Activated CD4-positive, CD25-positive, alpha-beta regulatory T cell (primary cell): ENCODE measurements around the gene POLR2C.
"Not testable (repeated sequence)": the region's sequence is repeated elsewhere in the genome, so short reads cannot be mapped to it uniquely, and the experiment has no call there.

ENCODE experiments used
- DNase-seq, 4 experiments: peaks; one replicate each; lab custom pipeline; 2025; lab: John Stamatoyannopoulos, UW

The POLR2C gene

DNA sequence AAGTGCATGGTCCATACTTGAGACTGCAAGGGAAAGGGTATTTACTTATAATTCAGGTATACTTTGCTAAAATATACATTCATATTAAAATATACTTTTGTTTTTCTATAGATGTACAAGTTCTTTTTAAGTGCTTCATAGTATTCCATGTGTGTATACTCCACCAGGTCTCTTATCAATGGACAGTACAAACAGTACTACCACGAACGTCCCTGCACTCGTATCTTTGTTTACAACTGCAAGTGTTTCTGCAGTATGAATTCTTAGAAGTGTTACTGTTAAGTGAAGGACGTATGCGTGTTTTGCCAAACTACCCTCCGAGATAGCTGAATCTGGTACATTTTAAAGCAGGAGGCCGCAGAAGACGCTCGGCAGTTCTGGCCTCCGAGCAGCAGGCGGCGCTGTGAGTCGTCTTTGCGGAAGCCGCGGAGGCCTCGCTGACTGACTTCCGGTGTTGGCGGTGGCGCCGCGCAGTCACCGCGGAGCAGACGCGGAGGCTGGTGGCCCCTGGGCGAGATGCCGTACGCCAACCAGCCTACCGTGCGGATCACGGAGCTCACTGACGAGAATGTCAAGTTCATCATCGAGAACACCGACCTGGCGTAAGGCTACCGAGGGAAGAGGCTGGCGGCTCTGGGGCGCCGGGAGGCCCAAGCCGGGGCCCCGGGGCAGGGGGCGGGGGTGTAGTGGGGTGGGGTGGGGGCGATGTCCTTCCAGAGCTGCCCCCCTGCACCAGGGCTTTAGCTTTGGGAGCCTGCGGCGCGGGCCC lies at the start of gene POLR2C:
TSS of gene POLR2C (plus strand) at position 471 of the 769 bp plus-strand sequence. CDS start at position 517, 46 bp downstream.
- DNase-seq = peak; percentile 85 to 92 (median 89)

DNA sequence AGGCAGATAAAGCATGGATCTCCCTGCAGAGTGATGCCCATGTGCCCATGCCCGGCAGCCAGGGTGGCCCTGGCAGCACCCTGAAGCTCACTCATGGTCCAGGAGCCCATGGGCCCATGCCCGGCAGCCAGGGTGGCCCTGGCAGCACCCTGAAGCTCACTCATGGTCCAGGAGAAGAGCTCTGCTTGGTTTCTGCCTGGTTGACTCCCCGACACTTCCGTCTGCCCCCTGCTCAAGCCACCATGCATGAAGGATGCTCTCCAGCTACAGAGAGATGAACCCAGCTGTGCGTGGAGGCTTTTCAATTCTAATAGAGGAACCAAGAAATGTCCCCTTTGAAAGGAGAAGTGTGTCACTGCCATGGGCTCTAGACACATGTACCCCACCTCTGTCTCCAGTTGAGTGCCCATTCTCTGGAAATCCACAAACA lies 49.2 kb upstream of the POLR2C start:
- DNase-seq = no peak

DNA sequence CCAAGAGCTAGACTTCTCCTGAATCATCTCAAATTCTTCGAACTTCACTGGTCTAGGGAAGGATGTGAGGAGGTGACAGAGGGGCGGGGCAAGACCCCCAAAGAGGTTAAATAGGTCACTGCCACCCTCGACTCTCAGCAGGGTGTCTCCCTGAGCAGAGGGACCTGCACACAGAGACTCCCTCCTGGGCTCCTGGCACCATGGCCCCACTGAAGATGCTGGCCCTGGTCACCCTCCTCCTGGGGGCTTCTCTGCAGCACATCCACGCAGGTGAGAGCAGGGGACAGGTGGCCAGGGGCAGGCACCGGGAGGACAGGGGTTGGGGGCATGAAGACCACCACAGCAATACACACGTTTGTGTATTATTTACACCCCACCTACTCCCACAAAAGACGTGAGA lies 48.7 kb upstream of the POLR2C start:
- no peak for DNase-seq

DNA sequence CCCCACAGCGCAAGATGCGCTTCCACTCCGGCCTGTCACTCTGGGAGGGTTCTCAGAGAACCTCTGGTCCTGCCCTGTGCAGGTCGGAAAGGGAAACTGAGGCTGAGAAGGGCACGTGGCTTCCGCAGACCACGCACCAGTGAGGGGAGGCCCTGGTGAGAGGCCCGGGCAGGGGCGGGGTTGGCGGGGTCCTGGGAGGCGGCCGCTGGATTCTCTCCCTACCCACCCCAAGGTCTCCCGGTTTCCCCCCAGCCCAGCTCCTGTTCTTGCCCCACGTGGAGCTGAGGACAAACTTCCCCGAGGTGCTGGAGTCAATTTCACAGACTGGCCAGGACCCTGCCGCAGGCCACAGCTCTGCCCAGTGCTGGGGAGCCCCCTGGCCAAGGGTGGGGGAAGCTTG lies 46.4 kb upstream of the POLR2C start:
- DNase-seq = no peak

DNA sequence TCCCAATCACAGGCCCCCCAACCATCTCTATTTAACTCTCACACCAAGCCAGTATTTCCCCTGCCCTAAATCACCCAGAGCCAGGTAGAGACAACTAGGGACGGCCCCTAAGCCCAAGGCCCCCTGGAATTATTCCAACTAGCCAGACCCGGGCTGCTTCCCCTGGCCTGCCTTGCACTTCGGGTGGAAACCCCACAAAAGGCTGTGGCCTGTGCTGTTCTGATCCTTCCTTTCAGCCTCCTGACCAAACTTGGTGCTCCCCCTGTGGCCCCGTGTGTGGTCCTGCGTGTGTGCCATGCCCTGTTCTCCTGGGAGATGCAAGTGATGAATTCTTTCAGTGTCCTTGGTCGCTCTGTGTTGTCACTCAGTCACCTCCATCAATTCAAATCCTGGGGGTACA lies 43.0 kb upstream of the POLR2C start:
- no peak for DNase-seq

DNA sequence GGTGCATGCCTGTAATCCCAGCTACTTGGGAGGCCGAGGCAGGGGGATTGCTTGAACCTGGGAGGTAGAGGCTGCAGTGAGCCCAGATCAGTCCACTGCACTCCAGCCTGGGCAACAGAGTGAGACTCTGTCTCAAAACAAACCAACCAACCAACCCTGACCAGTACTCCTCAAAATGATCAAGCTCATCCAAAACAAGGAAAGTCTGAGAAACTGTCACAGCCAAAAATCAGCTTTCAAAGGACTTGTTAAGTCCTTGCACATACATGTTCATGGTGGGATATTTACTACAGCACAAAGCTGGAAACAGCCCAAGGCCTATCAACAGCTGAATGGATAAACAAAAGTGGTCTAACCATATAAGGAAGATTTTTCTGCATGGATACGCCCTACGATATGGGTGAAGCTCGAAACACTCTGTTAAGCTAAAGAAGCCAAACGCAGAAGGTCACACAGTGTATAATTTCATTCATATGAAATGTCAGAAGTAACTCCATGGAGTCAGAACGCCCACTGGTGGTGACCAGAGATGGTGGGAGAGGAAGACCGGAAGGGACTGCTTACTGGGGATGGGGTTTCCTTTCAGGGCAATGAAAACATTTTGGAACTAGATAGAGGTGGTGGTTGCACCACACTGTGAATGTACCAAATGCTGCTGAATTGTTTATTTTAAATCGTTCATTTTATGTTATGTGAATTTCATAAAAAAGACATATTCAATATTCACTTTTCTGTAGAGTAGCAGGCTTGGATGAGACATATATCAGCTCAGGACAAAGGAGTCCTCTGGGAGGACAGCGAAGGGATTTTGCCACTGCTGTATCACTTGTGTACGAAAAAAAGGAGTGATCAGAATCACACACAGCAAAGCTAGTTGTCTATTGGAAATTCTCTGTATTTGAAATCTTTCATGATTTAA lies 40.2 kb upstream of the POLR2C start:
- no peak for DNase-seq

DNA sequence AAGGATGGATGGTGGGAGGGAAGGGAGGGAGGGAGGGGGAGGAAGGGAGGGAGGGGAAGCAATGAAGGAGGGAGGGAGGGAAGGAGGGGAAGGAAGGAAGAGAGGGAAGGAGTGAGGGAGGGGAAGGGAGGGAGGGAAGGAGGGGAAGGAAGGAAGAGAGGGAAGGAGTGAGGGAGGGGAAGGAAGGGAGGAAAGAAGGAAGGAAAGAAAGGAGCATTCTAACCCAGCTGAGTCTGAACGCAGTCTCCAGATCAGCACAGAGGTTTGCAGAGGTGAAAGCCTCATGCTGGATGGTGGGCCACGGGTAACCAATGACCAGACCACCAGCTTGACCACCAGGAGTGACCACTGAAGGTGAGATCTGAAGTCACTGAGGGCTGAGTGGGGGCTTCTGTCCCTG lies 39.3 kb upstream of the POLR2C start:
- no peak for DNase-seq

DNA sequence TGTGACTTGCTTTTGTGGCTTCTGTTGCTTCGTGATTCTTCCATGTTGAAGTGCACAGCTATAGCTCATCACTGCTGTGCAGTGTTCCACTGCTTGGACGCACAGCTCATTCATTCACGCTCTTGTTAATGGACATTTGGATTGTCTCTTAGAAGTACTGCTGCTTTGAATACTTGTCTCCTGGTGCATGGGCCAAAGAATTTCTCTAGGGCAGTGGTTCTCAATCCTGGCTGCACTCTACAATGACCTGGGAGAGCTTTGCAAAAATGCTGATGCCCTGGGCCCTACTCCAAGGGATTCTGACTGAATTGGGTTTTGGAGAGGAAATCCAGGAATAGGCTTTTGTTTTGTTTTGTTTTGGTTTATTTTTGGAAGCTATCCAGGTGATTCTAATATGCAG lies 37.9 kb upstream of the POLR2C start:
- no peak for DNase-seq

DNA sequence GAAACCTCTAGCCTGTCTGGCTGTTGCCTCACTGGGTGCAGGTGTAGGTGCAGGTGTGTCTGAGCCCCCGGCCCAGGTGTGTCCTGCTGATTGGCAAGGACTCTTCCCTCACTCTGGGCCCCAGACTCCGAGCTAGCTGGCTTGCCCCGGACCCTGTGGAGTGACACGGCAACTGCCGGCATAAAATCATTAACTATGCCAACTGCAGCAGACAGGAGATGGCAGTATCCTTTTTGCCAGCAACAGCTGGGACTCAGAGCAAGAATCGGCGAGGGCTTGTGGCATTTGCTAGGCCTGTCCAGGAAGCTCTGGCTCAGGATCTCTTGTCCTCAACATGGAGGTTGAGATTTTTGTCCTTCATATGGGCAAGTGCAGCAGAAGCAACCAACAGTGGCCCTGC lies 36.1 kb upstream of the POLR2C start:
- DNase-seq = no peak

DNA sequence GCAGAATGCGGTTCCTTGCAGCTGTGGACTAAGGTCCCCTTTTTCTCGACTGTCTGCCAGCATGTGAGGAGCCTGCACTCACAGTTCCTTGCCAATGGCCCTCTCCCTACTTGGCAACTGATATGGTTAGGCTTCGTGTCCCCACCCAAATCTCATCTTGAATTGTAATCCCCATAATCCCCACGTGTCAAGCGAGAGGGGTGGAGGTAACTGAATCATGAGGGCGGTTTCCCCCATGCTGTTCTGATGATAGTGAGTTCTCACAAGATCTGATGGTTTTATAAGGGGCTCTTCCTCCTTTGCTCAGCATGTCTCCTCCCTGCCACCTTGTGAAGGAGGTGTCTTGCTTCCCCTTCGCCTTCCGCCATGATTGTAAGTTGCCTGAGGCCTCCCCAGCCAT lies 35.2 kb upstream of the POLR2C start:
- DNase-seq = no peak

DNA sequence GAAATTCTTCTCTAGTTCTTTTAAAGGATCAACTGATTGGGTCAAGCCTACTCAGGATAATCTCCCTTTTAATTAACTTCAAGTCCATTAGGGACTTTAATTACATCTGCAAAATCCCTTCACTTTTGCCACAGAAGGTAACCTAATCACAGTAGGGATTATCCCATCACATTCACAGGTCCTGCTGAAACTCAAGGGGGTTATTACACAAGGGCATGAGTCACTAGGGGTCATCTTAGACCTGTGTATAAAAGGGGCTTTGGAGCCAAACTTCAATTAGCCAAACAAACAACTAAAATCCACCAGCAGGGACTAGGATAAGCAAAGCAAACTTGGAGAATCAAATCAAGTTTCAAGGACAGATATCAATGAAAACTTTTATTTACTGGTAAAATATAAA lies 34.7 kb upstream of the POLR2C start:
- DNase-seq = no peak

DNA sequence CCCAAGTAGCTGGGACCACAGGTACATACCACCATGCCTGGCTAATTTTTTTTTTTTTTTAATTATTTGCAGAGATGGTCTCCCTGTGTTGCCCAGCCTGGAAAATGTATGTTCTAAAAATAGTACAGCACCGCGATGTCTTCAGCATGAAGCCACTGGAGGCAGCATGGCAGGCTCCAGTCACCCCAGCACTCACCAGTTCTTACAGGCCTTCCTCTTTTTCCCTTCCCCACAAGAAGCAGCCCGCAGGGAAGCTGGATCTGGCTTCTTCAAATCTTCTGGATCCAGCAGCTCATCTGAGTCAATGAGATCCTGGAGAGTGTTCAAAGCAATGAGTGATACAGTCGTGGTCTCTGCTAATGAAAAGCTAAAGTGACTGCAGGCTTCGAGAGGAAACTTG lies 31.5 kb upstream of the POLR2C start:
- DNase-seq = no peak

DNA sequence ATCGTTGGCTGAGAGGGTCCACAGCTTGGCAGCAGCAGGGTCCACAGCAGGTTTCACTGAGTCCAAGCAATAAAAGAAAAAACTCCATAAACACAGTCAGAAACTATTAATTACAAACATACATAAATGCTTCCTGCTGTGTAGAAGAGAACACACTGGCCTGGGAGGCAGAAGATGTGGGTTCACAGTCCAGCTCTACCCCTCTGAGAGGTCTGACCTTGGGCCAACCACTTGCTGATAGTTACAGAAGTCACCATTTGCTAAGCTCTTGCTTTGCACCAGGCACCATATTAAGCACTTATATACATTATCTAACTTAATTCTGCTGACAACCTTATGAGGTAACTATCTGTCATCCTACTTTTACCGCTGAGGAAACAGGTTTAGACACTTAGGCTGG lies 30.0 kb upstream of the POLR2C start:
- DNase-seq = no peak

DNA sequence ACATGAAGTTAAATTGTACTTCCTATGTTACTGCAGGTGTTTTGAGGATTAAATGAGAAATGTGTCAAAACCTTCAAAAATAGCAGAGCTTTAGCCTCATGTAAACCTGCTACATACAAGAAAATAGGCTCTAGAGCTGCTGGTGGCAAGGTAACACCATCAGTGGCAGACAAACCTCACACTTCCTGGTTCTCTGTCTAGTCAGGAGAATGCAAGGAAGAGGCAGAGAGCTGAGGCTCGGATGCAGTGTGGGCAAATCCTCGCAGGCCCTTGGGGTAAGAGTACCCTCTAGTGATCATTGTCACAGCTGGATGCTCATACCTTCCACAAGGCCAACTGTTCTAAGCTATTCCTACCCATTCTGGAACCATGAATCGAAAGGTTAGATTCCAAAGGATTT lies 29.5 kb upstream of the POLR2C start:
- no peak for DNase-seq

DNA sequence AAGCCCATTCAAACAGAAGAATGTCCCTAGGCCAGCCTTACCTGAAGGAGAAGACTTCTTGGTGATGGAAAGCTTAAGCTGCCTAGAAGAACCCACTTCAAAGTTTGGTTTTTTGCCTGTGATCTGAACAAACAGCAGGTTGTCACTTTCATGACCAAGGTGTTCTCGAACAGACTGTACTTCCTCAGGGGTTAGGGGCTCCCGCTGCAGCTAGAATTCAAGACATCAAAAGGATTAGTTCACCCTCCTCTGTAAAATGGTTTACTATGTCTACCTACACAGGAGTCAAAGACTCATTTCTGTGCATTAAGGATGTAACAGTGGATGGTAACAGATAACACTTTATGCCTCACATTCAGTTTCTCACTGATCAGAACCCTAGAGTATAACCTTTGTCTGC lies 28.5 kb upstream of the POLR2C start:
- no peak for DNase-seq

DNA sequence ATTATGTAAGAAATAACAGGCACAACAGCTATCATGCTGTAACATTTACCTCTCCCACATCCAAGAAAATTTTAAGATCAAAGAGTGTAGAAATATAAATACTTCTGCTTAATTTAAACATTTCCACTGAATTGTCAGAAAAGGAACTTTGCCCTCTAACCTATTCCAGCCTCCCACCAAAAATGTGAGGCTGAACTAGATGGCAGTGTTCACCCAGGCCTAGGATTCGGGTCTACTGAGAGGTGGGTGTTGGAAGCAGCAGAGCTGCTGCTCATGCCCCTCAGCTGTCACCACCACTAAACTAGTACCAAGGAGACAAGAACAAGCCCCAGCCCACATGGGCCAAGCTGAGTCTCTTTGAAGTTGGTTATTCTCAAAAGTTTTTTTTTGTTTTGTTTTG lies 26.6 kb upstream of the POLR2C start:
- DNase-seq = no peak

DNA sequence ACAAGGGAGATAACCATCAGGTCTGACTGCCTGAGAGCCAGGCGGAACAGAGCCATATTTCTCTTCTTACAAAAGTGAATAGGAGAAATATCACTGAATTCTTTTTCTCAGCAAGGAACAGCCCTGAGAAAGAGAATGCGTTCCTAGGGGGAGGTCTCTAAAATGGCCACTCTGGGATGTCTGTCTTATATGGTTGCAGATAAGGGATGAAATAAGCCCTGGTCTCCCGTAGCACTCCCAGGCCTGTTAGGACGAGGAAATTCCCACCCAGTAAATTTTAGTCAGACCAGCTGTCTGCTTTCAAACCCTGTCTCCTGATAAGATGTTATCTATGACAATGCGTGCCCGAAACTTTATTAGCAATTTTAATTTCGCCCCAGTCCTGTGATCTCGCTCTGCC lies 22.5 kb upstream of the POLR2C start:
- not testable (repeated sequence) for DNase-seq

DNA sequence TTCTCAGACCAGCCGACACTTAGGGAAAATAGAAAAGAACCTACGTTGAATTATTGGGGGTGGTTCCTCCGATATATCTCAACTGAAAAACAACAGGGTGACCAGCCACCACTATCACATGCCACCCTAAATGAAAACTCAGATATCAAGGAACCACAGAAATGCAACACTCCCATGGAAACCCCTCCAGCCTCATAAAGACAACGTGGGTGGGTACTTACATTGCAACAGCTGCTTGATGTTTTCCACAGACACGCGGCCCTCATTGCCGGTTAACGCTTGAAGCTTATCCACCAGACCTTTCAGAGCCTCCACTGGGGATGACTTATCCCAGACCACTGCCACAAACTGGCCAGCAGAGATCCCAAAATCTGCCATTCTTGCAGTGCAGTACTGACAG lies 21.9 kb upstream of the POLR2C start:
- not testable (repeated sequence) for DNase-seq

DNA sequence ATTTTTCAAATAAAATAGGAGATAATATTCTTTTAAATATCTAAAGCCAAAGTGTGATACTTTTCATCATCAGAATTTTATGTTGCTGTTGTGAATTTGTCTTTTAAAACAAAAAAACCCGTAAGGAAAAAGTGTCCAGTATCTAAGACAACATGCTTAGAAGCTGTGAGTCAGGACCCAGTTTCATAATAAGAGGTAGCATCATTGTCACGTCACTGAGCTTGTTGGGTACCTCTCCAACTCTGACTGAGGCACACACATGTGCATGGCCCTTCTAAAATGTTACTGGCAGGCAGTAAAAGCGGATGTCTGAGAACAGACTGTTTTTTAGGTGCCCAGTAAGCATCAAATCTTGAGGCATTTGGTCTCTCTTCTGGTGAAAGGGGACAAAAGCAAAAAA lies 17.8 kb upstream of the POLR2C start:
- DNase-seq = no peak

DNA sequence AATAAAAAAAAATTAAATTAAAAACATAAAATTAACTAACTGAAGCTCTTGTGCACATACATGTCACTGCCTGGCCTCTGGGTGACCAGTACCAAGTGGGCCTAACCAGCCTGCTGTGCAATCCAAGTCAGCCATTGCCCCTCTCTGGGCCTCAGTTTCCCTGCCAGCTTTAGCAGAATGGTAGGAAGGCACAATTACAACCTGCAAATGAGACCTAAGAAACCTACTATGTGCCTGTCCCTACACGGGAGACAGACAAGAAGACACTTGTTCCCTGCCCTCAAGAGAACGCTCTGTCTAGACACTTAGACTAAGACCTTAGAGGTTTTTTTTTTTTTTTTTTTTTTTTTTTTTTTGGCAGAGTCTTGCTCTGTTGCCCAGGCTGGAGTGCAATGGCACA lies 17.0 kb upstream of the POLR2C start:
- no peak for DNase-seq

DNA sequence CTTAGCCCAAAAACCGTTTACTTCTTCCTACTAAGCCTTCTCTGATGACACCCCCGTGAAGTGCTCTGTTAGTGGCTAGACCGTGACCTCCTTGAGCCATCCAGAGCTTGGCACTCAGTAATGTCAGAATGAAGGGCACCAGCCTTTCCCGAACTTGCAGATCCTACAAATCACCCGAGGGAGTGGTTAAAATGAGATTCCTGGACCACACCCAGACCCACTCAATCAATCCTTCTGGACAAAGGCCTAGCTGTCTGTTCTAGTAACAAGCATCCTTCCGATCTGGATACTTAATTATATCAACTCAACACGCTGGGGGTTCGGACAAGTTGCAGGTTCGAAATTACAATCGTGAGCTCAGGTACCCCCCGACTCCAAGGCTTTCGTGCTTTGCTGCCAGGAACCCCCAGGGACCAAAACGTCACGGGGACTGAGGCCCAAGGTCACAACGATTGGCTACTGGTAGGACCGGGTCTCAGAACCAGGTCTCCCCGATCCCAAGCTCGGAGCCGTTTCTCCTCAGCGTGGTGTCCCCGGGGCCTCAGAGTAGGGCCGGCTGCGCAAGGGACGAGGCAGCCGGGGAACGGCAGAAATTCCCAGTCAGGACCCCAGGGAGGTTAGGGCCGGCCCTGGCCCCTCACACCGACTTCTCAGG lies 15.8 kb upstream of the POLR2C start:
- DNase-seq = peak in 1 of 4 experiments; percentile 18

DNA sequence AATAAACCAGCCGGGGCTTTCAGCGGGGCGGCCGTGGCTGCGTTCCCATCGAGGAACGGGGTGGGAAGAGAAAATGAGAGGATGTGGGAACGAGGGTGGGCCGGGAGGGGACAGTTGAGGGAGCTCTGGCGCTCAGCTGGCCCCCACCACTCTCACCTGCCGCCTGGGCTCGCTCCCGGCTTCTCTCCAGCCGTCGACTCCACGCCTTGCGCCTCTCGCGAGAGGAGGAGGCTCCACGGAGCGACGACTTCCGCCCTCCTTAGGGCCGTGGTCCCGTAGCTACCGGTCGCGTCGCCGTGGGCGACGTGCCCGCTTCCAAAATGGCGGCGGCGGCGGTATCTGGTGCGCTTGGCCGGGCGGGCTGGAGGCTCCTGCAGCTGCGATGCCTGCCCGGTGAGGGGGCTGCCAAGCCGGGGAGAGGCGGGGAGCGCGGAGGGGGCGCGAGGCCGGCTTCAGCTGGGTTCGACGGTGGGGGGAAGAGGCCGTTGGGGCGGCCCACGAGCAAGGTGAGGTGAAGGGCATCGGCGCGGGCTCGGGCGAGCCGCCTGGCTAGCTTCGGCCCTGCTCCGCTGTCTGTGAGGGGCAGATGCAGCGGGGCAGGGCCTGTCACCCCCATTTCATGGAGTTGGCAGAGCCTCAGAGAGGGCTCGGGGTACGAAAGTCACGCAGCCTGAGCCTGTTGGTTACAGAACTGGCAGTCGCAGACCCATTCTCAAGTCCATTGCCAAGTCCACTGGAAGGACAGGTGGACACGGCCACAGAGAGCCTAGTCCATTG lies 15.1 kb upstream of the POLR2C start, which contains the start of the genes CIAPIN1 and COQ9:
TSS of gene CIAPIN1 (minus strand) at position 200 of the 777 bp plus-strand sequence. CDS start 6,457 bp downstream, outside the sequence.
TSS of gene COQ9 (plus strand) at position 294 of the 777 bp plus-strand sequence. CDS start at position 321, 27 bp downstream.
- DNase-seq = peak; percentile 77 to 88 (median 84)
